HL-60 (cell line): ENCODE measurements around the gene GINS2.

Source experiments
- DNase-seq, 2 experiments: peaks; one replicate each; pipeline ENCODE4 v3.0.0-alpha.2; 2010 to 2020; ENCODE audit warnings: low read depth in 1 of 2, low spot score in 1 of 2
- H3K27ac ChIP-seq: fragments of 250-450 bp; sonication (Bioruptor Pico); replicated peaks from 2 replicates; pipeline ENCODE4 v1.5.1; 2020; ENCODE audit warnings: mild to moderate bottlenecking, moderate library complexity
- H3K27me3 ChIP-seq: fragments of 250-450 bp; sonication (Bioruptor Pico); 2 replicates; pipeline ENCODE4 v1.5.1; 2021; ENCODE audit warnings: mild to moderate bottlenecking, moderate library complexity; ENCODE audit not compliant: insufficient read depth, poor library complexity, severe bottlenecking
- H3K4me3 ChIP-seq: replicated peaks from 2 replicates; pipeline ENCODE4 v1.5.1; 2011; ENCODE audit warnings: mild to moderate bottlenecking, control low read depth, low read length; ENCODE audit not compliant: insufficient read depth
- GABPA ChIP-seq: IDR thresholded peaks from 2 replicates; pipeline ENCODE4 v1.6.1; 2012; ENCODE audit warnings: low read depth
- POLR2AphosphoS5 ChIP-seq: IDR thresholded peaks from 2 replicates; pipeline ENCODE4 v1.6.1; 2012; ENCODE audit warnings: low read depth
- SPI1 ChIP-seq: IDR thresholded peaks from 2 replicates; pipeline ENCODE4 v1.6.1; 2012; ENCODE audit warnings: low read depth, mild to moderate bottlenecking, borderline replicate concordance
- TF ChIP-seq, protein P1 (sequence below): IDR thresholded peaks from one replicate; pipeline ENCODE4 v1.5.1; 2011; ENCODE audit warnings: low read length, control low read depth, inconsistent platforms; ENCODE audit not compliant: insufficient read depth
- TF ChIP-seq, protein P2 (sequence below): IDR thresholded peaks from 2 replicates; pipeline ENCODE4 v1.6.1; 2012; ENCODE audit warnings: low read depth; ENCODE audit not compliant: insufficient replicate concordance

The GINS2 gene

DNA sequence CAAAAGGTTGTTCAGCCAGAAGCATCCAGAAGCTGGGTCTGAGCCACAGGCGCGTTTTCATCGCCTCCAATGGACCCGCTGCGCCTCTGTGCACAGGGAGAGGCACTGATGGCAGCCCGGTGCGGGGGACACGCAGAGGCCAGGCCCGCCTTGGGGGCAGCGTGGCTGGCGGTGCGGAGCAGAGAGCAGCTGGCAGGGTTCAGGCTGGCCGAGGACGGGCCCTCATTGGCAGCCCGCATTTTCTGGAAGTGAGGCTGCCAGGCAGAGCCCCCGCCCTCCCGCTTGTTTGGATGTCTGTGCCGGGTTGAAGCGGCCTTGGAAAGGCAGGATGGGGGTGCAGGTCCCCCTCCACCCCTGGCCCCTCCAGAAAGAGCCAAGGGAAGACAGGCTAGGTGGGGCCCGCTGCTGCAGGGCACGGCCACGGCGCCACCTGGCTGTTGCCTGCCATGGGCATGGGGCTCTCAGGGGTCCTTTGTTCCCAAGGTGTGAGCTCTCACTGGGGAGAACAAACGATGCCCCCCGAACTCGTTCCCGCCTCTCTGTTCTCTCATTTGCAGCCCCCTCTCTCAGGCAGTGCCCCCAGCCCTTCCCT, 56.9 kb downstream of the GINS2 start:
- no peak overlapping the region for H3K4me3 ChIP-seq
- no peaks in the 10 kb centered on the region for H3K27me3 ChIP-seq
- no peak overlapping the region for H3K27ac ChIP-seq
- TF ChIP-seq, protein P1, sequence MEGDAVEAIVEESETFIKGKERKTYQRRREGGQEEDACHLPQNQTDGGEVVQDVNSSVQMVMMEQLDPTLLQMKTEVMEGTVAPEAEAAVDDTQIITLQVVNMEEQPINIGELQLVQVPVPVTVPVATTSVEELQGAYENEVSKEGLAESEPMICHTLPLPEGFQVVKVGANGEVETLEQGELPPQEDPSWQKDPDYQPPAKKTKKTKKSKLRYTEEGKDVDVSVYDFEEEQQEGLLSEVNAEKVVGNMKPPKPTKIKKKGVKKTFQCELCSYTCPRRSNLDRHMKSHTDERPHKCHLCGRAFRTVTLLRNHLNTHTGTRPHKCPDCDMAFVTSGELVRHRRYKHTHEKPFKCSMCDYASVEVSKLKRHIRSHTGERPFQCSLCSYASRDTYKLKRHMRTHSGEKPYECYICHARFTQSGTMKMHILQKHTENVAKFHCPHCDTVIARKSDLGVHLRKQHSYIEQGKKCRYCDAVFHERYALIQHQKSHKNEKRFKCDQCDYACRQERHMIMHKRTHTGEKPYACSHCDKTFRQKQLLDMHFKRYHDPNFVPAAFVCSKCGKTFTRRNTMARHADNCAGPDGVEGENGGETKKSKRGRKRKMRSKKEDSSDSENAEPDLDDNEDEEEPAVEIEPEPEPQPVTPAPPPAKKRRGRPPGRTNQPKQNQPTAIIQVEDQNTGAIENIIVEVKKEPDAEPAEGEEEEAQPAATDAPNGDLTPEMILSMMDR: no peak
- TF ChIP-seq GABPA (no peak), POLR2AphosphoS5 (no peak), SPI1 (no peak)
- TF ChIP-seq, protein P2, sequence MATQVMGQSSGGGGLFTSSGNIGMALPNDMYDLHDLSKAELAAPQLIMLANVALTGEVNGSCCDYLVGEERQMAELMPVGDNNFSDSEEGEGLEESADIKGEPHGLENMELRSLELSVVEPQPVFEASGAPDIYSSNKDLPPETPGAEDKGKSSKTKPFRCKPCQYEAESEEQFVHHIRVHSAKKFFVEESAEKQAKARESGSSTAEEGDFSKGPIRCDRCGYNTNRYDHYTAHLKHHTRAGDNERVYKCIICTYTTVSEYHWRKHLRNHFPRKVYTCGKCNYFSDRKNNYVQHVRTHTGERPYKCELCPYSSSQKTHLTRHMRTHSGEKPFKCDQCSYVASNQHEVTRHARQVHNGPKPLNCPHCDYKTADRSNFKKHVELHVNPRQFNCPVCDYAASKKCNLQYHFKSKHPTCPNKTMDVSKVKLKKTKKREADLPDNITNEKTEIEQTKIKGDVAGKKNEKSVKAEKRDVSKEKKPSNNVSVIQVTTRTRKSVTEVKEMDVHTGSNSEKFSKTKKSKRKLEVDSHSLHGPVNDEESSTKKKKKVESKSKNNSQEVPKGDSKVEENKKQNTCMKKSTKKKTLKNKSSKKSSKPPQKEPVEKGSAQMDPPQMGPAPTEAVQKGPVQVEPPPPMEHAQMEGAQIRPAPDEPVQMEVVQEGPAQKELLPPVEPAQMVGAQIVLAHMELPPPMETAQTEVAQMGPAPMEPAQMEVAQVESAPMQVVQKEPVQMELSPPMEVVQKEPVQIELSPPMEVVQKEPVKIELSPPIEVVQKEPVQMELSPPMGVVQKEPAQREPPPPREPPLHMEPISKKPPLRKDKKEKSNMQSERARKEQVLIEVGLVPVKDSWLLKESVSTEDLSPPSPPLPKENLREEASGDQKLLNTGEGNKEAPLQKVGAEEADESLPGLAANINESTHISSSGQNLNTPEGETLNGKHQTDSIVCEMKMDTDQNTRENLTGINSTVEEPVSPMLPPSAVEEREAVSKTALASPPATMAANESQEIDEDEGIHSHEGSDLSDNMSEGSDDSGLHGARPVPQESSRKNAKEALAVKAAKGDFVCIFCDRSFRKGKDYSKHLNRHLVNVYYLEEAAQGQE: no peak
- no peak for DNase-seq

DNA sequence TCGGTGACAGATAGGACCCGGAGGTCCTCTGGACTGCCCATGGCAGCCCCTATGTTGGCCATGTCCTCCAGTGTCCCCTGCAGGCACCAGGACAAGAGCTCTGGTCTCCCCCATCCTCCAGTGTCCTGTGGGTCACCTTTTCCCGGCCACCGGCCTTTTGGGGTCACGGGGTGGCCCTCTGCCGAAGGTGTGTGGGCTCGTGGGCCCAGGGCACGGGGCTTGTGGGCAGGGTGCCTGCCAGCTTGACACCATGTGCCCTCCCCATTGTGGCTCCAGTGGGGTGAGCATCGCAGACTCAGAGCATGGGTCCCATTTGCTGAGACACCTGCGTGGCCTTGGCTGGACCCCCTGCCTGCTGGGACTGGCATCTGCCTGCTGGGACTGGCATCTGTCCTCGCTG, 57.5 kb downstream of the GINS2 start:
- H3K27ac ChIP-seq: no peak overlapping the region
- no peak for DNase-seq
- H3K27me3 ChIP-seq: no peaks in the 10 kb centered on the region
- TF ChIP-seq, protein P1: no peak
- no peak for TF ChIP-seq GABPA
- TF ChIP-seq, protein P2: no peak
- no peak for TF ChIP-seq SPI1
- no peak for TF ChIP-seq POLR2AphosphoS5
- H3K4me3 ChIP-seq: no peak overlapping the region

DNA sequence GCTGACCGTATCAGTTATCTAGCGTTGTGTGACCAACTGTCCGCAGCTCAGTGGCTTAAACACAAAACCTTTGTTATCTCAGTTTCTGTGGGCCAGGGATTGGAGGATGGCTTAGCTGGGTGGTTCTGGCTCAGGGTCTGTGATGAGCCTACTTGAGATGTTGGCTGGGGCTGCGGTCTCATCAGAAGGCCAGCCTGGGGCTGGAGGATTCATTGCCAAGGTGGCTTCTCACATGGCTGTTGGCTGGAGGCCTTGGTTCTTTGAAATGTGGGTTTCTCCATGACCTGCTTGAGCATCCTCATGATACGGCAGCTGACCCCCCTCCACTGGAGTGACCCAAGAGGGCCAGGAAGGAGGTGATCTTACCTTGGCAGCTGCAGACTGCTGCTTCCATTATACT, 58.9 kb downstream of the GINS2 start:
- H3K27me3 ChIP-seq: no peaks in the 10 kb centered on the region
- H3K27ac ChIP-seq: no peak overlapping the region
- H3K4me3 ChIP-seq: no peak overlapping the region
- DNase-seq: no peak
- TF ChIP-seq SPI1 (no peak), POLR2AphosphoS5 (no peak), GABPA (no peak)
- TF ChIP-seq, protein P1: no peak
- TF ChIP-seq, protein P2: no peak
